A673 (cell line): ENCODE measurements around the gene ZMYND8. TPM values are rescaled to one million over a fixed set of nuclear protein-coding genes. Genes with fewer than 3 reads are reported as not detected.

ENCODE experiments used
- BruUV-seq: library from RNA; stranded (reverse); fragments of 400-500 nt; replicated peaks from 2 replicates; lab custom pipeline; 2021; lab: Mats Ljungman, UMichigan
- CTCF ChIA-PET: fragments of 300-600 bp; sonication (Branson Sonifier 250); formaldehyde crosslinking; loops from one replicate; lab custom pipeline; 2022; ENCODE audit warnings: antibody characterized with exemption; lab: Charles Lee
- POLR2A ChIA-PET: fragments of 300-600 bp; sonication (Branson Sonifier 250); formaldehyde crosslinking; loops from one replicate; lab custom pipeline; 2022; ENCODE audit warnings: antibody characterized with exemption; ENCODE audit not compliant: low non-redundant PET; lab: Charles Lee
- DNase-seq: peaks from one replicate; pipeline ENCODE4 v3.0.0-alpha.2; 2015; ENCODE audit warnings: low spot score
- H3K27ac ChIP-seq: fragments of 200-600 bp; sonication (generic); 2 replicates; pipeline ENCODE4 v1.5.1; 2016; ENCODE audit warnings: mixed run types, low read depth, mild to moderate bottlenecking, mixed read lengths, antibody characterized with exemption, low read length; ENCODE audit not compliant: poor library complexity, severe bottlenecking
- H3K27me3 ChIP-seq: fragments of 200-600 bp; sonication (generic); replicated peaks from 2 replicates; pipeline ENCODE4 v1.6.1; 2017; ENCODE audit warnings: mixed run types, low read depth, mild to moderate bottlenecking, mixed read lengths, antibody characterized with exemption, low read length; ENCODE audit not compliant: insufficient read depth, poor library complexity
- H3K36me3 ChIP-seq: fragments of 200-600 bp; sonication (generic); 2 replicates; pipeline ENCODE4 v1.6.1; 2016; ENCODE audit warnings: mixed run types, mild to moderate bottlenecking, mixed read lengths, antibody characterized with exemption, low read length; ENCODE audit not compliant: insufficient read depth, poor library complexity, severe bottlenecking
- H3K4me1 ChIP-seq: fragments of 200-600 bp; sonication (generic); 2 replicates; pipeline ENCODE4 v1.6.1; 2017; ENCODE audit warnings: mixed run types, mild to moderate bottlenecking, mixed read lengths, antibody characterized with exemption, low read length; ENCODE audit not compliant: insufficient read depth, poor library complexity, severe bottlenecking
- H3K4me3 ChIP-seq: fragments of 200-600 bp; sonication (generic); 2 replicates; pipeline ENCODE4 v1.5.1; 2016; ENCODE audit warnings: low read depth, mixed run types, mild to moderate bottlenecking, mixed read lengths, low read length; ENCODE audit not compliant: poor library complexity, severe bottlenecking
- H3K9me3 ChIP-seq: fragments of 200-600 bp; sonication (generic); 2 replicates; pipeline ENCODE4 v1.6.1; 2016; ENCODE audit warnings: mixed run types, low read depth, mild to moderate bottlenecking, mixed read lengths, antibody characterized with exemption, low read length; ENCODE audit not compliant: poor library complexity, severe bottlenecking
- CTCF ChIP-seq: fragments of 300-800, 200-600 bp; sonication (generic); conservative IDR thresholded peaks from 2 replicates; pipeline ENCODE4 v1.5.1; 2017; ENCODE audit warnings: low read depth, mild to moderate bottlenecking, antibody characterized with exemption, low read length, moderate library complexity, mixed read lengths
- EZH2 ChIP-seq: fragments of 200-600 bp; sonication (generic); IDR thresholded peaks from 2 replicates; pipeline ENCODE4 v1.6.1; 2017; ENCODE audit warnings: borderline replicate concordance, low read depth, mild to moderate bottlenecking, mixed read lengths, antibody characterized with exemption, low read length; ENCODE audit not compliant: poor library complexity, severe bottlenecking
- intact Hi-C: fragments of 100-400 bp; cut with micrococcal nuclease; formaldehyde crosslinking; loops from one replicate; pipeline ENCODE4 v1.10.0; 2022; ENCODE audit not compliant: unreplicated experiment
- total RNA-seq: library from RNA; stranded (reverse); gene quantifications from 2 replicates; pipeline ENCODE4 v1.2.3, GENCODE V29; 2021

Gene ZMYND8
- total RNA-seq, 1 experiment from 2014 or later = 31.3 TPM

GRCh38 chr20:47353239-47353691, 3.2 kb downstream of the ZMYND8 start:
- BruUV-seq = no TSS peak
- TF ChIP-seq EZH2 (no peak), CTCF (no peak)
- no peaks in the 10 kb centered on the region for H3K36me3 ChIP-seq
- H3K27ac ChIP-seq = peak overlapping the region; percentile 97
- intact Hi-C loops = no loop called here
- H3K9me3 ChIP-seq = no peaks in the 10 kb centered on the region
- ChIA-PET CTCF (no interaction called here), POLR2A (no interaction called here)
- no peak for DNase-seq
- no peaks in the 10 kb centered on the region for H3K27me3 ChIP-seq
- H3K4me1 ChIP-seq = peaks cover 76% of the 10 kb centered on the region
- H3K4me3 ChIP-seq = no peak overlapping the region

GRCh38 chr20:47352332-47353238, 3.9 kb downstream of the ZMYND8 start:
- no peaks in the 10 kb centered on the region for H3K36me3 ChIP-seq
- CTCF ChIA-PET = no interaction called here
- POLR2A ChIA-PET = no interaction called here
- no peak for TF ChIP-seq CTCF
- no peak for TF ChIP-seq EZH2
- BruUV-seq = no TSS peak
- DNase-seq = no peak
- peak overlapping the region; percentile 97 for H3K27ac ChIP-seq
- H3K9me3 ChIP-seq = no peaks in the 10 kb centered on the region
- H3K27me3 ChIP-seq = no peaks in the 10 kb centered on the region
- H3K4me3 ChIP-seq = no peak overlapping the region
- intact Hi-C loops = no loop called here
- peaks cover 77% of the 10 kb centered on the region for H3K4me1 ChIP-seq

- no peaks in the 10 kb centered on the region for H3K27me3 ChIP-seq
- intact Hi-C loops = no loop called here
- peak overlapping the region; percentile 97 for H3K27ac ChIP-seq
- TF ChIP-seq CTCF = no peak
- TF ChIP-seq EZH2 = no peak
- CTCF ChIA-PET = no interaction called here
- DNase-seq = no peak
- H3K4me3 ChIP-seq = no peak overlapping the region
- POLR2A ChIA-PET = no interaction called here
- peaks cover 69% of the 10 kb centered on the region for H3K4me1 ChIP-seq
- peaks cover 4% of the 10 kb centered on the region for H3K36me3 ChIP-seq
- no TSS peak for BruUV-seq
- H3K9me3 ChIP-seq = no peaks in the 10 kb centered on the region
Observed at GRCh38 chr20:47351643-47352331, 4.7 kb downstream of the ZMYND8 start.
